HCT116 (cell line): ENCODE data around the gene RASAL2. TPM values are rescaled to one million over a fixed set of nuclear protein-coding genes. Genes with fewer than 3 reads are reported as not detected.

Experiments used
- ATAC-seq: fragments of 200-7000 bp; cut with Tn5 transposase; 2 replicates; pipeline ENCODE4 v1.9.1; 2020; ENCODE audit warnings: mild to moderate bottlenecking, moderate library complexity
- BruUV-seq: library from RNA; stranded (reverse); fragments of 400-500 nt; replicated peaks from 2 replicates; lab custom pipeline; 2021; lab: Mats Ljungman, UMichigan
- CTCF ChIA-PET: fragments of 300-600 bp; sonication (Branson Sonifier 250); formaldehyde crosslinking; loops from one replicate; lab custom pipeline; 2021; ENCODE audit warnings: antibody characterized with exemption; lab: Charles Lee
- POLR2A ChIA-PET: fragments of 300-600, 350-600 bp; sonication (Branson Sonifier 250); formaldehyde crosslinking; loops from one replicate; lab custom pipeline; 2021; ENCODE audit warnings: antibody characterized with exemption; lab: Charles Lee
- RAD21 ChIA-PET, 2 experiments: fragments of 300-600 bp; sonication (Branson Sonifier 250); formaldehyde crosslinking; loops; one replicate each; lab custom pipeline; 2023; ENCODE audit warnings: low total read pairs in 2 of 2; ENCODE audit not compliant: uncharacterized antibody in 2 of 2, unreplicated experiment in 2 of 2, low non-redundant PET in 1 of 2; lab: Charles Lee
- DNase-seq: peaks from one replicate; pipeline ENCODE4 v3.0.0-alpha.2; 2010; ENCODE audit warnings: low read depth, low spot score
- H2AFZ ChIP-seq: fragments of 200-600 bp; shearing (Covaris generic), sonication (generic); 2 replicates; pipeline ENCODE4 v1.6.1; 2017; ENCODE audit warnings: low read depth, mixed run types, mixed read lengths, antibody characterized with exemption, low read length; ENCODE audit not compliant: poor library complexity, severe bottlenecking
- H3K27ac ChIP-seq: 2 replicates; pipeline ENCODE4 v1.5.1; 2012; ENCODE audit warnings: low read depth, low read length
- H3K27me3 ChIP-seq: fragments of 200-600 bp; sonication (generic); 2 replicates; pipeline ENCODE4 v1.6.1; 2016; ENCODE audit warnings: mixed run types, low read length, mixed read lengths; ENCODE audit not compliant: insufficient read depth
- H3K36me3 ChIP-seq, 2 experiments: fragments of 200-500 bp in 1 of 2; fragments of 200-600 bp in 1 of 2; sonication (Bioruptor generic) in 1 of 2; sonication (generic) in 1 of 2; 2 replicates each; pipeline versions ENCODE4 v1.5.1 to v1.6.1; 2014 to 2016; ENCODE audit warnings: low read length in 2 of 2, inconsistent platforms in 1 of 2, mixed read lengths in 1 of 2, mixed run types in 1 of 2; ENCODE audit not compliant: insufficient read depth in 2 of 2, control insufficient read depth in 1 of 2
- H3K4me1 ChIP-seq, 2 experiments: fragments of 200-600 bp in 1 of 2; sonication (generic) in 1 of 2; 2 replicates each; pipeline versions ENCODE4 v1.5.1 to v1.6.1; 2012 to 2017; ENCODE audit warnings: low read length in 2 of 2, inconsistent platforms in 1 of 2, mild to moderate bottlenecking in 1 of 2, mixed read lengths in 1 of 2, mixed run types in 1 of 2, moderate library complexity in 1 of 2; ENCODE audit not compliant: insufficient read depth in 2 of 2, control insufficient read depth in 1 of 2
- H3K4me2 ChIP-seq: fragments of 200-600 bp; sonication (generic); 2 replicates; pipeline ENCODE4 v1.6.1; 2017; ENCODE audit warnings: mixed run types, low read length, mixed read lengths
- H3K4me3 ChIP-seq, 2 experiments: fragments of 200-600 bp in 1 of 2; sonication (generic) in 1 of 2; replicated peaks in 1 of 2; 2 replicates each; pipeline ENCODE4 v1.5.1; 2011 to 2016; ENCODE audit warnings: low read length in 2 of 2, control low read depth in 1 of 2, low read depth in 1 of 2, mild to moderate bottlenecking in 1 of 2, mixed read lengths in 1 of 2, mixed run types in 1 of 2
- H3K79me2 ChIP-seq: fragments of 200-600 bp; sonication (generic); 2 replicates; pipeline ENCODE4 v1.6.1; 2017; ENCODE audit warnings: mild to moderate bottlenecking, mixed run types, low read length, moderate library complexity, mixed read lengths; ENCODE audit not compliant: insufficient read depth
- H3K9ac ChIP-seq: fragments of 200-600 bp; sonication (generic); 2 replicates; pipeline ENCODE4 v1.6.1; 2016; ENCODE audit warnings: low read length, mixed read lengths
- H3K9me2 ChIP-seq: fragments of 200-600 bp; sonication (generic), shearing (Covaris generic); 2 replicates; pipeline ENCODE4 v1.6.1; 2017; ENCODE audit warnings: mixed run types, mild to moderate bottlenecking, moderate library complexity; ENCODE audit not compliant: insufficient read depth
- H3K9me3 ChIP-seq, 2 experiments: fragments of 200-500 bp in 1 of 2; fragments of 200-600 bp in 1 of 2; sonication (Bioruptor generic) in 1 of 2; sonication (generic) in 1 of 2; 2 replicates each; pipeline ENCODE4 v1.6.1; 2014 to 2017; ENCODE audit warnings: low read length in 2 of 2, mixed read lengths in 2 of 2, inconsistent platforms in 1 of 2, low read depth in 1 of 2, mild to moderate bottlenecking in 1 of 2, mixed run types in 1 of 2, moderate library complexity in 1 of 2; ENCODE audit not compliant: control insufficient read depth in 1 of 2, insufficient read depth in 1 of 2
- H4K20me1 ChIP-seq: fragments of 200-600 bp; sonication (generic), shearing (Covaris generic); 2 replicates; pipeline ENCODE4 v1.6.1; 2017; ENCODE audit warnings: mixed run types, mild to moderate bottlenecking, moderate library complexity; ENCODE audit not compliant: insufficient read depth
- CBX3 ChIP-seq: IDR thresholded peaks from 2 replicates; pipeline ENCODE4 v1.6.1; 2012; ENCODE audit warnings: low read depth
- CEBPB ChIP-seq: IDR thresholded peaks from 2 replicates; pipeline ENCODE4 v1.6.1; 2012; ENCODE audit warnings: low read depth
- EGR1 ChIP-seq: IDR thresholded peaks from 2 replicates; pipeline ENCODE4 v1.6.1; 2012; ENCODE audit warnings: low read depth
- ELF1 ChIP-seq: IDR thresholded peaks from 2 replicates; pipeline ENCODE4 v1.6.1; 2012; ENCODE audit warnings: low read depth, borderline replicate concordance
- EZH2 ChIP-seq: fragments of 200-600 bp; sonication (generic); IDR thresholded peaks from 2 replicates; pipeline ENCODE4 v1.6.1; 2017; ENCODE audit warnings: antibody characterized with exemption, mixed run types
- EZH2phosphoT487 ChIP-seq: fragments of 200-600 bp; IDR thresholded peaks from 2 replicates; pipeline ENCODE4 v1.6.1; 2018; ENCODE audit warnings: antibody characterized with exemption, borderline replicate concordance
- FOSL1 ChIP-seq: IDR thresholded peaks from 2 replicates; pipeline ENCODE4 v1.6.1; 2012; ENCODE audit warnings: low read depth
- JUND ChIP-seq: IDR thresholded peaks from 2 replicates; pipeline ENCODE4 v1.6.1; 2012
- POLR2A ChIP-seq: IDR thresholded peaks from 2 replicates; pipeline ENCODE4 v1.7.0; 2011; ENCODE audit warnings: borderline replicate concordance; ENCODE audit not compliant: insufficient read depth, insufficient read length; ENCODE audit errors: extremely low read depth
- POLR2AphosphoS5 ChIP-seq: IDR thresholded peaks from 2 replicates; pipeline ENCODE4 v1.6.1; 2011; ENCODE audit warnings: mild to moderate bottlenecking, low read depth, low read length, moderate library complexity
- RAD21 ChIP-seq: IDR thresholded peaks from 2 replicates; pipeline ENCODE4 v1.6.1; 2012; ENCODE audit warnings: low read depth, mild to moderate bottlenecking
- SIN3A ChIP-seq: IDR thresholded peaks from 2 replicates; pipeline ENCODE4 v1.6.1; 2012; ENCODE audit warnings: low read depth
- SRF ChIP-seq: IDR thresholded peaks from 2 replicates; pipeline ENCODE4 v1.6.1; 2012; ENCODE audit warnings: low read depth
- TCF7L2 ChIP-seq: IDR thresholded peaks from 2 replicates; pipeline ENCODE4 v1.7.0; 2011; ENCODE audit warnings: borderline replicate concordance, inconsistent platforms; ENCODE audit not compliant: insufficient read depth, insufficient read length; ENCODE audit errors: extremely low read depth
- YY1 ChIP-seq: IDR thresholded peaks from 2 replicates; pipeline ENCODE4 v1.6.1; 2011; ENCODE audit warnings: low read length, low read depth, moderate library complexity, mild to moderate bottlenecking; ENCODE audit not compliant: insufficient replicate concordance; ENCODE audit errors: extremely low read depth
- ZFX ChIP-seq: fragments of 450-650 bp; IDR thresholded peaks from 2 replicates; pipeline ENCODE4 v1.6.1; 2017
- ZNF274 ChIP-seq: fragments of 200-500 bp; sonication (Bioruptor generic); IDR thresholded peaks from 2 replicates; pipeline ENCODE4 v1.6.1; 2014; ENCODE audit warnings: mild to moderate bottlenecking, low read depth, low read length, inconsistent platforms
- intact Hi-C: fragments of 100-400 bp; cut with micrococcal nuclease; formaldehyde crosslinking; loops from 2 replicates; pipeline ENCODE4 v1.10.0; 2022
- total RNA-seq: library from RNA; stranded (reverse); gene quantifications from one replicate; pipeline ENCODE4 v1.2.1, GENCODE V29; 2021; ENCODE audit not compliant: unreplicated experiment
- TF ChIP-seq, protein P1 (sequence below), 3 experiments: fragments of 200-600 bp in 1 of 3; sonication (generic) in 1 of 3; IDR thresholded peaks in 2 of 3; conservative IDR thresholded peaks in 1 of 3; 2 replicates each; pipeline ENCODE4 v1.5.1; 2012 to 2017; ENCODE audit warnings: low read depth in 2 of 3, low read length in 2 of 3, antibody characterized with exemption in 1 of 3, borderline replicate concordance in 1 of 3, control low read depth in 1 of 3, mild to moderate bottlenecking in 1 of 3, mixed read lengths in 1 of 3, mixed run types in 1 of 3, moderate library complexity in 1 of 3; ENCODE audit not compliant: insufficient read depth in 1 of 3
- TF ChIP-seq, protein P2 (sequence below): IDR thresholded peaks from 2 replicates; pipeline ENCODE4 v1.6.1; 2012
- TF ChIP-seq, protein P3 (sequence below): IDR thresholded peaks from 2 replicates; pipeline ENCODE4 v1.6.1; 2012; ENCODE audit warnings: low read depth
- TF ChIP-seq, protein P4 (sequence below): IDR thresholded peaks from 2 replicates; pipeline ENCODE4 v1.6.1; 2012

Gene RASAL2
- total RNA-seq, 1 experiment from 2014 or later: 11.7 TPM

DNA sequence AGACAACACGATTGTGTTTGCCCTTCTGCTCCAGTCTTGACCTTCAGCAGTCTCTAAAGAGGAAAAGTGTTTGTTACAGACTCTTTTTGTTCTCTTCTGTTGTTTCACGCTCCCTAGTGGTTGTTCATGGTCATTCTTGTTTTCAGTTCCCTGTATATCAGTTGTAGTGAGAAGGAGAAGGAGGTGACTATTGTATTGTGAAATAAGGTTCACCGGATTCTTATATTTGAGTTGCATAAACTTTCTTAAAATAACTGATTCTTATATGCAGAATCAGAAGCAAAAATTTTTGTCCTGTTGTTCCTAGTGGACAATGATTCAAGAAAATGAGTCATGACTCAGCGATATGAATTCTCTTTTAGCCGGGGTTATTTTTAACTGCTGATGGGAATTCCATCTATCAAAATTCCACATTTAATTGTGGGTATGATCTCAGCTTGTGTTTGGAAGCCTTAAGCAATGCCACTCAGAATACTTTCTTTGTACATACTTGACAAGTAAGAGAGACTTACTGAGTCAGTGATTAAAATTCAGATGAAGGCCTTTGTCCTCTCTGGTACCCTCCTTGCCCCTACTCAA lies 250.7 kb downstream of the RASAL2 start:
- DNase-seq: peak; percentile 52
- TF ChIP-seq TCF7L2 (no peak), EZH2 (no peak), CBX3 (peak; percentile 74), FOSL1 (peak; percentile 38; the same call in 1 of the 2 replicates), ZNF274 (no peak), EGR1 (no peak), YY1 (no peak), POLR2AphosphoS5 (no peak), POLR2A (no peak), EZH2phosphoT487 (no peak), ELF1 (no peak), CEBPB (peak; percentile 68), RAD21 (peak; percentile 68), SIN3A (no peak), JUND (peak; percentile 30; the same call in 1 of the 2 replicates), SRF (0 out of 2 replicates have a peak, but pooled peaks have one; percentile 11), ZFX (no peak)
- TF ChIP-seq, protein P1, sequence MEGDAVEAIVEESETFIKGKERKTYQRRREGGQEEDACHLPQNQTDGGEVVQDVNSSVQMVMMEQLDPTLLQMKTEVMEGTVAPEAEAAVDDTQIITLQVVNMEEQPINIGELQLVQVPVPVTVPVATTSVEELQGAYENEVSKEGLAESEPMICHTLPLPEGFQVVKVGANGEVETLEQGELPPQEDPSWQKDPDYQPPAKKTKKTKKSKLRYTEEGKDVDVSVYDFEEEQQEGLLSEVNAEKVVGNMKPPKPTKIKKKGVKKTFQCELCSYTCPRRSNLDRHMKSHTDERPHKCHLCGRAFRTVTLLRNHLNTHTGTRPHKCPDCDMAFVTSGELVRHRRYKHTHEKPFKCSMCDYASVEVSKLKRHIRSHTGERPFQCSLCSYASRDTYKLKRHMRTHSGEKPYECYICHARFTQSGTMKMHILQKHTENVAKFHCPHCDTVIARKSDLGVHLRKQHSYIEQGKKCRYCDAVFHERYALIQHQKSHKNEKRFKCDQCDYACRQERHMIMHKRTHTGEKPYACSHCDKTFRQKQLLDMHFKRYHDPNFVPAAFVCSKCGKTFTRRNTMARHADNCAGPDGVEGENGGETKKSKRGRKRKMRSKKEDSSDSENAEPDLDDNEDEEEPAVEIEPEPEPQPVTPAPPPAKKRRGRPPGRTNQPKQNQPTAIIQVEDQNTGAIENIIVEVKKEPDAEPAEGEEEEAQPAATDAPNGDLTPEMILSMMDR (IDR thresholded peaks at IDR 0.05 in 2 of 3, conservative IDR thresholded peaks at IDR 0.05 in 1 of 3; ENCODE audit: borderline replicate concordance in 1 of 3, insufficient read depth in 1 of 3, low read depth in 2 of 3, low read length in 2 of 3): peak; percentile 58 to 73 (median 67); a peak in 5 of 6 replicates
- TF ChIP-seq, protein P2, sequence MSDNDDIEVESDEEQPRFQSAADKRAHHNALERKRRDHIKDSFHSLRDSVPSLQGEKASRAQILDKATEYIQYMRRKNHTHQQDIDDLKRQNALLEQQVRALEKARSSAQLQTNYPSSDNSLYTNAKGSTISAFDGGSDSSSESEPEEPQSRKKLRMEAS: no peak
- TF ChIP-seq, protein P3, sequence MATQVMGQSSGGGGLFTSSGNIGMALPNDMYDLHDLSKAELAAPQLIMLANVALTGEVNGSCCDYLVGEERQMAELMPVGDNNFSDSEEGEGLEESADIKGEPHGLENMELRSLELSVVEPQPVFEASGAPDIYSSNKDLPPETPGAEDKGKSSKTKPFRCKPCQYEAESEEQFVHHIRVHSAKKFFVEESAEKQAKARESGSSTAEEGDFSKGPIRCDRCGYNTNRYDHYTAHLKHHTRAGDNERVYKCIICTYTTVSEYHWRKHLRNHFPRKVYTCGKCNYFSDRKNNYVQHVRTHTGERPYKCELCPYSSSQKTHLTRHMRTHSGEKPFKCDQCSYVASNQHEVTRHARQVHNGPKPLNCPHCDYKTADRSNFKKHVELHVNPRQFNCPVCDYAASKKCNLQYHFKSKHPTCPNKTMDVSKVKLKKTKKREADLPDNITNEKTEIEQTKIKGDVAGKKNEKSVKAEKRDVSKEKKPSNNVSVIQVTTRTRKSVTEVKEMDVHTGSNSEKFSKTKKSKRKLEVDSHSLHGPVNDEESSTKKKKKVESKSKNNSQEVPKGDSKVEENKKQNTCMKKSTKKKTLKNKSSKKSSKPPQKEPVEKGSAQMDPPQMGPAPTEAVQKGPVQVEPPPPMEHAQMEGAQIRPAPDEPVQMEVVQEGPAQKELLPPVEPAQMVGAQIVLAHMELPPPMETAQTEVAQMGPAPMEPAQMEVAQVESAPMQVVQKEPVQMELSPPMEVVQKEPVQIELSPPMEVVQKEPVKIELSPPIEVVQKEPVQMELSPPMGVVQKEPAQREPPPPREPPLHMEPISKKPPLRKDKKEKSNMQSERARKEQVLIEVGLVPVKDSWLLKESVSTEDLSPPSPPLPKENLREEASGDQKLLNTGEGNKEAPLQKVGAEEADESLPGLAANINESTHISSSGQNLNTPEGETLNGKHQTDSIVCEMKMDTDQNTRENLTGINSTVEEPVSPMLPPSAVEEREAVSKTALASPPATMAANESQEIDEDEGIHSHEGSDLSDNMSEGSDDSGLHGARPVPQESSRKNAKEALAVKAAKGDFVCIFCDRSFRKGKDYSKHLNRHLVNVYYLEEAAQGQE: no peak
- TF ChIP-seq, protein P4, sequence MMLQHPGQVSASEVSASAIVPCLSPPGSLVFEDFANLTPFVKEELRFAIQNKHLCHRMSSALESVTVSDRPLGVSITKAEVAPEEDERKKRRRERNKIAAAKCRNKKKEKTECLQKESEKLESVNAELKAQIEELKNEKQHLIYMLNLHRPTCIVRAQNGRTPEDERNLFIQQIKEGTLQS: no peak

More for the DNA sequence above, 250.7 kb downstream of the RASAL2 start:
- H3K27ac ChIP-seq: peak overlapping the region; percentile 46; the same call in 1 of the 2 replicates
- peak overlapping the region in 1 of 2 experiments; percentile 25; a peak in 2 of 4 replicates for H3K4me3 ChIP-seq
- H3K27me3 ChIP-seq: no peaks in the 10 kb centered on the region
- peaks cover 24 to 39% of the 10 kb centered on the region in 2 experiments for H3K4me1 ChIP-seq
- intact Hi-C loops: no loop called here
- peak overlapping the region; percentile 19; the same call in 1 of the 2 replicates for H3K9ac ChIP-seq
- ATAC-seq: peak; percentile 77
- H3K36me3 ChIP-seq: no peaks in the 10 kb centered on the region
- ChIA-PET RAD21 (interaction anchor here in 1 of 2 experiments (0.6 kb wide), 1 partner anchor 37 kb away, joined by 3 read pairs; no protein-coding TSS in a partner anchor), POLR2A (no interaction called here), CTCF (interaction anchor here (0.8 to 2.2 kb wide), 8 partner anchors 9 to 156 kb away, joined by 3 to 10 read pairs (median 3); no protein-coding TSS in a partner anchor)
- H3K4me2 ChIP-seq: peak overlapping the region; percentile 59
- H3K9me3 ChIP-seq: no peaks in the 10 kb centered on the region
- H3K9me2 ChIP-seq: no peaks in the 10 kb centered on the region
- BruUV-seq: no TSS peak
- H4K20me1 ChIP-seq: no peaks in the 10 kb centered on the region
- H3K79me2 ChIP-seq: no peaks in the 10 kb centered on the region
- no peak overlapping the region for H2AFZ ChIP-seq
